ENCODE measurements around the gene C19orf44.

The C19orf44 gene

GRCh38 chr19:16521715-16522289 lies 25.6 kb downstream of the C19orf44 start:
- no peak for TF ChIP-seq POLR2A (IDR thresholded peaks at IDR 0.05; ENCODE audit: extremely low read depth, insufficient read length)
- TF ChIP-seq MAX (IDR thresholded peaks at IDR 0.05; ENCODE audit: low read depth, low read length), result no peak
- no peak for TF ChIP-seq MYC (IDR thresholded peaks at IDR 0.05; ENCODE audit: low read depth, low read length)
- no peak for TF ChIP-seq CTCF (IDR thresholded peaks at IDR 0.05; ENCODE audit: low read depth, low read length)
- H3K4me3 ChIP-seq (ENCODE audit: low read depth, low read length), result no peak overlapping the region
- DNase-seq (ENCODE audit: low read depth), result no peak

DNA sequence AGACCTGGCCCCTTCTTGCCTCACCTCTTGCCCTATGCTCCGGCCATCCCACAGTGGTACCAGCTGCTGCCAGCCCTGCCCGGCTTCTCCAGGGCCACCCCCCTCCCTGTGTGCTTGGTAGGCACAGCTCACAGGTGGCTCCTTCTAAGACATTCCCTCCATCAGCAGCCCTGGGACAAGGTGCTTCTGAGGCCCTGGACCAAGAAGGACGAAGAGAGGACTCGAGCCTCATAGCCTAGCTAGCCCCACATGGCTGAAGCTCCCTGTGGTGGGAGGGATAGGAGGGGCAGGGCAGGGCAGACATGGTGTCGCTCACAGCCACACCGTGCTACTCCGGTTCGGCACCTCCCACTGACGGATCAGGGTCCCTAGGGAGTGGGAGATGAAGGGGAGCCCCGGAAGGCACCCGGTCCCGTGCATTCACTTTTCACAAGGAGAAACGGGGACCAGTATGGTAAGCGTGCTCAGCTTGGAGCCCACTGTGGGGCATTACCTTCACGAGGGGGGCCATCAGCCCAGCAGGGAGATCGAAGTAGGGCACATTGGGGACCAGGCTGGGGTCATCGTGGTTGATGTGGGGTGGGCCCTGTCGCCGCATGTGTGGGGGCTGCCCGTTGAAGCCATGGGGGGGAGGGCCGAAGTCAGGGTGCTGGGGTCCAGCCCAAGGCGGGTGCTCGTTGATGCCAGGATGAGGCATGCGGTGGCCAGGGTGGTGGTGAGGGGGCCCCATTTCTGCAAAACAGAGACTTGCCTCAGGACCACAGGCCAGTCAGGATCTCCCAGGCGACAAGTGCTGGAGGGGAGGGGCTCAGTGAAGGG lies 26.6 kb downstream of the C19orf44 start:
- no peak overlapping the region for H3K4me3 ChIP-seq (ENCODE audit: low read depth, low read length)
- TF ChIP-seq MAX (IDR thresholded peaks at IDR 0.05; ENCODE audit: low read depth, low read length) (no peak), CTCF (IDR thresholded peaks at IDR 0.05; ENCODE audit: low read depth, low read length) (no peak), MYC (IDR thresholded peaks at IDR 0.05; ENCODE audit: low read depth, low read length) (no peak), POLR2A (IDR thresholded peaks at IDR 0.05; ENCODE audit: extremely low read depth, insufficient read length) (no peak)
- no peak for DNase-seq (ENCODE audit: low read depth)

DNA sequence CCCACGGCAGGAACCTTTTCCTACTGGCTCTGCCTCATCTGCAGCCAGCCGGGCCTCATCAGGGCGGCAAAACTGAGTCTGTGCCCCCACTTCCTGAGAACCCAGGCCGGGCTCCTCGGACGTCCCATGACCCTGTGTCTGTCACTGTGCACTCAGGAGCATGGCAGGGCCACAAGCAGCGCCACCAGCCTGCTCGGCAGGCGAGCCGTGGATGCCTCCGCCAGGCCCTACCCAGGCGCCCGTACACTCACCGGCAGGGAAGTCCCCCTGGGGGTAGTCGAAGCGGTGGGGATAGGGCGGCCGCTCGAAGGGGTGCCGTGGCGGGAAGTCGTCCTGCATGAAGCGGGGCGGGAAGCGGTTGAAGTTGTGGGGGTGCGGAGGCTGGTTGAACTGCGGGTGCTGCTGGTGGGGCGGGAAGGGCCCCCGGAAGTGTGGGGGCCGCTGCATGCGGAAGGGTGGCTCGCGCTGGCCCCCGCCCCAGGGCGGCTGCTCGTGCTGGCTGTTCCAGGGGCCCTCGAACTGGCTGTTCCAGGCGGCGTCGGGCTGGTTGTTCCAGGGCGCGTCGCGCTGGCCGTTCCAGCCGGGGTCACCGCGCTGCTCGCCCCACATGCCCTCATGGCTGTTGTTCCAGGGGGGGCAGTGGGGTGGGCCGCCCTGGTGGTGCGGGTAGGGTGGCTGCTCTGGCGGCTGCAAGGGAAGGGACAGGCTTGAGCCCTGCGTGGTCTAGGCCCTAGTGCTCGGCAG lies 29.0 kb downstream of the C19orf44 start:
- no peak for DNase-seq (ENCODE audit: low read depth)
- no peak overlapping the region for H3K4me3 ChIP-seq (ENCODE audit: low read depth, low read length)
- TF ChIP-seq POLR2A (IDR thresholded peaks at IDR 0.05; ENCODE audit: extremely low read depth, insufficient read length) (no peak), MAX (IDR thresholded peaks at IDR 0.05; ENCODE audit: low read depth, low read length) (no peak), CTCF (IDR thresholded peaks at IDR 0.05; ENCODE audit: low read depth, low read length) (no peak), MYC (IDR thresholded peaks at IDR 0.05; ENCODE audit: low read depth, low read length) (no peak)

GRCh38 chr19:16525751-16526481 lies 29.7 kb downstream of the C19orf44 start:
- TF ChIP-seq CTCF (IDR thresholded peaks at IDR 0.05; ENCODE audit: low read depth, low read length), result no peak
- no peak for TF ChIP-seq MAX (IDR thresholded peaks at IDR 0.05; ENCODE audit: low read depth, low read length)
- TF ChIP-seq MYC (IDR thresholded peaks at IDR 0.05; ENCODE audit: low read depth, low read length), result no peak
- TF ChIP-seq POLR2A (IDR thresholded peaks at IDR 0.05; ENCODE audit: extremely low read depth, insufficient read length), result no peak
- H3K4me3 ChIP-seq (ENCODE audit: low read depth, low read length), result no peak overlapping the region
- no peak for DNase-seq (ENCODE audit: low read depth)

GRCh38 chr19:16527334-16527935 lies 31.2 kb downstream of the C19orf44 start:
- DNase-seq (ENCODE audit: low read depth), result no peak
- TF ChIP-seq MAX (IDR thresholded peaks at IDR 0.05; ENCODE audit: low read depth, low read length) (no peak), CTCF (IDR thresholded peaks at IDR 0.05; ENCODE audit: low read depth, low read length) (no peak), MYC (IDR thresholded peaks at IDR 0.05; ENCODE audit: low read depth, low read length) (no peak), POLR2A (IDR thresholded peaks at IDR 0.05; ENCODE audit: extremely low read depth, insufficient read length) (no peak)
- no peak overlapping the region for H3K4me3 ChIP-seq (ENCODE audit: low read depth, low read length)
